Fibroblast of the conjunctiva (primary cell): ENCODE measurements around the gene KANK2.
"Not testable (repeated sequence)": the region's sequence is repeated elsewhere in the genome, so short reads cannot be mapped to it uniquely, and the experiment has no call there.

Experiments used
- DNase-seq: peaks from one replicate; pipeline ENCODE4 v3.0.0-alpha.2; 2010; ENCODE audit warnings: low read depth

Gene KANK2

GRCh38 chr19:11140023-11140538 is 57.3 kb downstream of the KANK2 start:
- DNase-seq = not testable (repeated sequence)

GRCh38 chr19:11138601-11139300 is 58.6 kb downstream of the KANK2 start:
- peak; percentile 70 for DNase-seq

- peak; percentile 85 for DNase-seq
Observed at GRCh38 chr19:11137542-11138384, 59.6 kb downstream of the KANK2 start.

- no peak for DNase-seq
Observed at GRCh38 chr19:11136400-11137101, 60.8 kb downstream of the KANK2 start.

- DNase-seq = no peak
Observed at GRCh38 chr19:11131471-11131870, 65.9 kb downstream of the KANK2 start.

GRCh38 chr19:11130824-11131455 is 66.4 kb downstream of the KANK2 start:
- no peak for DNase-seq

- DNase-seq = no peak
Observed at GRCh38 chr19:11127905-11128304, 69.4 kb downstream of the KANK2 start.

GRCh38 chr19:11125994-11126685 is 71.2 kb downstream of the KANK2 start:
- no peak for DNase-seq

- not testable (repeated sequence) for DNase-seq
Observed at GRCh38 chr19:11124157-11124556, 73.2 kb downstream of the KANK2 start.

- no peak for DNase-seq
Observed at GRCh38 chr19:11123114-11123513, 74.2 kb downstream of the KANK2 start.

GRCh38 chr19:11121963-11122362 is 75.4 kb downstream of the KANK2 start:
- DNase-seq = not testable (repeated sequence)

- no peak for DNase-seq
Observed at GRCh38 chr19:11116507-11116906, 80.8 kb downstream of the KANK2 start.

- DNase-seq = no peak
Observed at GRCh38 chr19:11115895-11116446, 81.4 kb downstream of the KANK2 start.

GRCh38 chr19:11115042-11115441 is 82.3 kb downstream of the KANK2 start:
- DNase-seq = no peak
